Astrocyte (in vitro differentiated cells and primary cell): Measurements from ENCODE around the gene C1QL1.

Source experiments
- CTCF ChIP-seq: IDR thresholded peaks from 2 replicates; pipeline ENCODE4 v1.5.1; 2011; ENCODE audit warnings: low read depth, mild to moderate bottlenecking, inconsistent platforms, low read length, moderate library complexity; ENCODE audit not compliant: insufficient read depth
- EZH2 ChIP-seq: IDR thresholded peaks from 2 replicates; pipeline ENCODE4 v1.6.1; 2012; ENCODE audit warnings: mild to moderate bottlenecking, low read length, inconsistent platforms; ENCODE audit not compliant: insufficient read depth

GRCh38 chr17:44968225-44969143 is at the start of gene C1QL1:
- TF ChIP-seq CTCF (no peak), EZH2 (no peak)
